Upper lobe of left lung (tissue), 4 donors: ENCODE data around the gene SLC5A6.

Source experiments
- CTCF ChIP-seq, 6 experiments: fragments of 450-650 bp in 4 of 6; fragments of 200-600 bp in 2 of 6; sonication (generic) in 2 of 6; IDR thresholded peaks; one replicate each; pipeline ENCODE4 v1.5.1; 2016 to 2019; ENCODE audit warnings: antibody characterized with exemption in 6 of 6
- POLR2A ChIP-seq, 4 donors: fragments of 450-650 bp; IDR thresholded peaks; one replicate each; pipeline ENCODE4 v1.5.1; 2016 to 2017; ENCODE audit warnings: antibody characterized with exemption in 4 of 4, mild to moderate bottlenecking in 2 of 4
- POLR2AphosphoS5 ChIP-seq, 2 donors: sonication (generic); formaldehyde crosslinking; IDR thresholded peaks; one replicate each; pipeline ENCODE4 v1.5.1; 2017; ENCODE audit warnings: antibody characterized with exemption in 2 of 2

GRCh38 chr2:27212626-27213471 lies 781 bp upstream of the SLC5A6 start:
- TF ChIP-seq POLR2AphosphoS5 (IDR thresholded peaks at IDR 0.05) = no peak
- no peak for TF ChIP-seq POLR2A (IDR thresholded peaks at IDR 0.05)
- TF ChIP-seq CTCF (IDR thresholded peaks at IDR 0.05) = no peak
